Astrocyte (in vitro differentiated cells and primary cell): ENCODE results near the gene RGL1. TPM values are rescaled to one million over a fixed set of nuclear protein-coding genes. Genes with fewer than 3 reads are reported as not detected.
A peak's percentile ranks its signal among the peaks of the same experiment; 100 is the strongest.

ENCODE experiments used
- DNase-seq: peaks from one replicate; pipeline ENCODE4 v3.0.0-alpha.2; 2010; ENCODE audit warnings: low read depth
- FAIRE-seq: peaks from 2 replicates; lab custom pipeline; 2011; peaks lifted over from hg19 to GRCh38; lab: Jason Lieb, UNC
- H2AFZ ChIP-seq: 2 replicates; pipeline ENCODE4 v1.6.0; 2012; ENCODE audit warnings: low read depth, low read length, inconsistent platforms
- H3K27ac ChIP-seq: 2 replicates; pipeline ENCODE4 v1.5.1; 2011; ENCODE audit warnings: low read depth, low read length, inconsistent platforms
- H3K27me3 ChIP-seq: 2 replicates; pipeline ENCODE4 v1.6.0; 2011; ENCODE audit warnings: low read length, inconsistent platforms; ENCODE audit not compliant: insufficient read depth
- H3K36me3 ChIP-seq: 2 replicates; pipeline ENCODE4 v1.5.1; 2011; ENCODE audit warnings: low read length, inconsistent platforms; ENCODE audit not compliant: insufficient read depth
- H3K4me1 ChIP-seq: 2 replicates; pipeline ENCODE4 v1.5.1; 2011; ENCODE audit warnings: low read length, inconsistent platforms; ENCODE audit not compliant: insufficient read depth
- H3K4me2 ChIP-seq: 2 replicates; pipeline ENCODE4 v1.6.0; 2012; ENCODE audit warnings: low read length, inconsistent platforms
- H3K4me3 ChIP-seq: 2 replicates; pipeline ENCODE4 v1.5.1; 2011; ENCODE audit warnings: low read depth, mild to moderate bottlenecking, low read length, inconsistent platforms; ENCODE audit not compliant: insufficient read depth
- H3K79me2 ChIP-seq: 2 replicates; pipeline ENCODE4 v1.6.0; 2012; ENCODE audit warnings: mild to moderate bottlenecking, low read length, inconsistent platforms; ENCODE audit not compliant: insufficient read depth
- H3K9ac ChIP-seq: 2 replicates; pipeline ENCODE4 v1.6.0; 2012; ENCODE audit warnings: mild to moderate bottlenecking, low read length, inconsistent platforms
- H3K9me3 ChIP-seq: 2 replicates; pipeline ENCODE4 v1.5.1; 2012; ENCODE audit warnings: low read depth, mild to moderate bottlenecking, low read length, inconsistent platforms; ENCODE audit not compliant: insufficient read depth
- H4K20me1 ChIP-seq: 2 replicates; pipeline ENCODE4 v1.6.0; 2012; ENCODE audit warnings: low read length, inconsistent platforms; ENCODE audit not compliant: insufficient read depth
- H3K27ac Mint-ChIP-seq: one replicate; pipeline ENCODE4 v1.8.0; 2021; ENCODE audit warnings: mild to moderate bottlenecking, mixed read lengths; ENCODE audit not compliant: unreplicated experiment
- H3K27me3 Mint-ChIP-seq: one replicate; pipeline ENCODE4 v1.8.0; 2021; ENCODE audit warnings: low read depth, mixed read lengths; ENCODE audit not compliant: unreplicated experiment
- H3K36me3 Mint-ChIP-seq: one replicate; pipeline ENCODE4 v1.8.0; 2021; ENCODE audit warnings: low read depth, mixed read lengths; ENCODE audit not compliant: unreplicated experiment
- H3K4me1 Mint-ChIP-seq: one replicate; pipeline ENCODE4 v1.8.0; 2021; ENCODE audit warnings: low read depth, mixed read lengths; ENCODE audit not compliant: unreplicated experiment
- H3K4me3 Mint-ChIP-seq: one replicate; pipeline ENCODE4 v1.8.0; 2021; ENCODE audit warnings: mild to moderate bottlenecking, moderate library complexity, mixed read lengths; ENCODE audit not compliant: unreplicated experiment
- H3K9me3 Mint-ChIP-seq: one replicate; pipeline ENCODE4 v1.8.0; 2021; ENCODE audit warnings: mild to moderate bottlenecking, mixed read lengths; ENCODE audit not compliant: unreplicated experiment
- EZH2 ChIP-seq: IDR thresholded peaks from 2 replicates; pipeline ENCODE4 v1.6.1; 2012; ENCODE audit warnings: mild to moderate bottlenecking, low read length, inconsistent platforms; ENCODE audit not compliant: insufficient read depth
- total RNA-seq: library from RNA; stranded (reverse); gene quantifications from 2 replicates; pipeline ENCODE4 v1.2.1, GENCODE V29; 2021
- TF ChIP-seq, protein P1 (sequence below): IDR thresholded peaks from 2 replicates; pipeline ENCODE4 v1.5.1; 2011; ENCODE audit warnings: low read depth, mild to moderate bottlenecking, inconsistent platforms, low read length, moderate library complexity; ENCODE audit not compliant: insufficient read depth

Gene RGL1
- total RNA-seq, 1 donor from 2014 or later = 10.1 TPM

DNA sequence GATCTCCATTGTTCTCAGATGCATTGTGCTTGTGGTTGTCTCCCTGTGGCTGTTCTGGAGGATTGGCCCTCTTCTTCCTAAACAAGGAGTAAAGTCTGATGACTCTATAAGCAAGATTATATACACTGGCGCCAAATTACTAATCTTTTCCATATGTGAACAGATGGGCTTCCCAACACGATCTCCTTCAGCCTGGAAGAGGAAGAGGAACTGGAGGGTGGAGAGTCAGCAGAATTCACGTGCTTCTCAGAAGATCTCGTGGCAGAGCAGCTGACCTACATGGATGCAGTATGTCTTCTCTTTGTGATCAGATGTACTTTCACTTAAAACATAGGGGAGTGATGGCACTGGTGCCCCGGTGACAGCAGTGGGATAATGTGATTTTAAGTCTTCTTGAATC is 78.7 kb downstream of the RGL1 start:
- H3K27ac ChIP-seq = no peak overlapping the region
- no peak overlapping the region for H2AFZ ChIP-seq
- no peaks in the 10 kb centered on the region for H4K20me1 ChIP-seq
- no peaks in the 10 kb centered on the region for H3K27me3 ChIP-seq
- no peak for DNase-seq
- peaks cover 25% of the 10 kb centered on the region for H3K4me1 ChIP-seq
- peaks cover 2% of the 10 kb centered on the region for H3K36me3 ChIP-seq
- H3K79me2 ChIP-seq = no peaks in the 10 kb centered on the region
- FAIRE-seq = no peak
- H3K27me3 Mint-ChIP-seq = no peaks in the 10 kb centered on the region
- TF ChIP-seq, protein P1, sequence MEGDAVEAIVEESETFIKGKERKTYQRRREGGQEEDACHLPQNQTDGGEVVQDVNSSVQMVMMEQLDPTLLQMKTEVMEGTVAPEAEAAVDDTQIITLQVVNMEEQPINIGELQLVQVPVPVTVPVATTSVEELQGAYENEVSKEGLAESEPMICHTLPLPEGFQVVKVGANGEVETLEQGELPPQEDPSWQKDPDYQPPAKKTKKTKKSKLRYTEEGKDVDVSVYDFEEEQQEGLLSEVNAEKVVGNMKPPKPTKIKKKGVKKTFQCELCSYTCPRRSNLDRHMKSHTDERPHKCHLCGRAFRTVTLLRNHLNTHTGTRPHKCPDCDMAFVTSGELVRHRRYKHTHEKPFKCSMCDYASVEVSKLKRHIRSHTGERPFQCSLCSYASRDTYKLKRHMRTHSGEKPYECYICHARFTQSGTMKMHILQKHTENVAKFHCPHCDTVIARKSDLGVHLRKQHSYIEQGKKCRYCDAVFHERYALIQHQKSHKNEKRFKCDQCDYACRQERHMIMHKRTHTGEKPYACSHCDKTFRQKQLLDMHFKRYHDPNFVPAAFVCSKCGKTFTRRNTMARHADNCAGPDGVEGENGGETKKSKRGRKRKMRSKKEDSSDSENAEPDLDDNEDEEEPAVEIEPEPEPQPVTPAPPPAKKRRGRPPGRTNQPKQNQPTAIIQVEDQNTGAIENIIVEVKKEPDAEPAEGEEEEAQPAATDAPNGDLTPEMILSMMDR = no peak
- no peak for TF ChIP-seq EZH2
- H3K4me1 Mint-ChIP-seq = peaks cover 27% of the 10 kb centered on the region
- H3K4me3 ChIP-seq = no peak overlapping the region
- H3K9me3 ChIP-seq = no peaks in the 10 kb centered on the region
- H3K36me3 Mint-ChIP-seq = peaks cover 20% of the 10 kb centered on the region
- H3K9me3 Mint-ChIP-seq = peaks cover 3% of the 10 kb centered on the region
- no peak overlapping the region for H3K4me3 Mint-ChIP-seq
- H3K9ac ChIP-seq = no peak overlapping the region
- no peak overlapping the region for H3K4me2 ChIP-seq
- H3K27ac Mint-ChIP-seq = no peak overlapping the region

GRCh38 chr1:183884526-183884925 is 79.6 kb downstream of the RGL1 start:
- H3K27ac ChIP-seq = no peak overlapping the region
- H3K4me2 ChIP-seq = no peak overlapping the region
- Mint-ChIP-seq H3K27me3 (no peaks in the 10 kb centered on the region), H3K4me1 (peaks cover 26% of the 10 kb centered on the region), H3K9me3 (peaks cover 3% of the 10 kb centered on the region), H3K36me3 (peaks cover 20% of the 10 kb centered on the region), H3K27ac (no peak overlapping the region), H3K4me3 (no peak overlapping the region)
- no peaks in the 10 kb centered on the region for H3K79me2 ChIP-seq
- TF ChIP-seq EZH2 = no peak
- TF ChIP-seq, protein P1 = no peak
- H3K4me1 ChIP-seq = peaks cover 27% of the 10 kb centered on the region
- H3K27me3 ChIP-seq = no peaks in the 10 kb centered on the region
- H2AFZ ChIP-seq = no peak overlapping the region
- no peaks in the 10 kb centered on the region for H3K9me3 ChIP-seq
- FAIRE-seq (no peak), DNase-seq (no peak)
- no peak overlapping the region for H3K9ac ChIP-seq
- H3K36me3 ChIP-seq = peaks cover 2% of the 10 kb centered on the region
- no peaks in the 10 kb centered on the region for H4K20me1 ChIP-seq
- no peak overlapping the region for H3K4me3 ChIP-seq

GRCh38 chr1:183885142-183885735 is 80.3 kb downstream of the RGL1 start:
- Mint-ChIP-seq H3K9me3 (peaks cover 3% of the 10 kb centered on the region), H3K27ac (no peak overlapping the region), H3K36me3 (peaks cover 22% of the 10 kb centered on the region), H3K4me1 (peaks cover 21% of the 10 kb centered on the region), H3K4me3 (no peak overlapping the region), H3K27me3 (no peaks in the 10 kb centered on the region)
- Histone ChIP-seq H3K4me1 (peaks cover 27% of the 10 kb centered on the region), H3K79me2 (no peaks in the 10 kb centered on the region), H3K9ac (no peak overlapping the region), H3K27ac (no peak overlapping the region), H3K4me2 (no peak overlapping the region), H4K20me1 (no peaks in the 10 kb centered on the region), H3K36me3 (peaks cover 2% of the 10 kb centered on the region), H3K4me3 (no peak overlapping the region), H3K9me3 (no peaks in the 10 kb centered on the region), H2AFZ (no peak overlapping the region), H3K27me3 (no peaks in the 10 kb centered on the region)
- TF ChIP-seq, protein P1 = no peak
- no peak for TF ChIP-seq EZH2
- FAIRE-seq (no peak), DNase-seq (peak; percentile 17)
